ENCODE results near the gene NSL1.
A peak's percentile ranks its signal among the peaks of the same experiment; 100 is the strongest.
"Not testable (repeated sequence)": the region's sequence is repeated elsewhere in the genome, so short reads cannot be mapped to it uniquely, and the experiment has no call there.

NSL1 gene

GRCh38 chr1:212783976-212784375, 7.6 kb downstream of the NSL1 start:
- no peak for DNase-seq (ENCODE audit: low read depth)

GRCh38 chr1:212782422-212783154, 9.0 kb downstream of the NSL1 start:
- DNase-seq (ENCODE audit: low read depth), result no peak

GRCh38 chr1:212781225-212781624, 10.4 kb downstream of the NSL1 start:
- no peak for DNase-seq (ENCODE audit: low read depth)

GRCh38 chr1:212780759-212781158, 10.8 kb downstream of the NSL1 start:
- DNase-seq (ENCODE audit: low read depth), result no peak

- not testable (repeated sequence) for DNase-seq (ENCODE audit: low read depth)
Measured at GRCh38 chr1:212779086-212779485, 12.5 kb downstream of the NSL1 start.

- no peak for DNase-seq (ENCODE audit: low read depth)
Measured at GRCh38 chr1:212777151-212777550, 14.4 kb downstream of the NSL1 start.

GRCh38 chr1:212775241-212775640, 16.3 kb downstream of the NSL1 start:
- no peak for DNase-seq (ENCODE audit: low read depth)

- no peak for DNase-seq (ENCODE audit: low read depth)
Measured at GRCh38 chr1:212774584-212774983, 17.0 kb downstream of the NSL1 start.

- no peak for DNase-seq (ENCODE audit: low read depth)
Measured at GRCh38 chr1:212773011-212773410, 18.6 kb downstream of the NSL1 start.

GRCh38 chr1:212771341-212771740, 20.2 kb downstream of the NSL1 start:
- DNase-seq (ENCODE audit: low read depth), result no peak

- no peak for DNase-seq (ENCODE audit: low read depth)
Measured at GRCh38 chr1:212769459-212770167, 22.0 kb downstream of the NSL1 start.

GRCh38 chr1:212766825-212767224, 24.8 kb downstream of the NSL1 start:
- DNase-seq (ENCODE audit: low read depth), result not testable (repeated sequence)

- not testable (repeated sequence) for DNase-seq (ENCODE audit: low read depth)
Measured at GRCh38 chr1:212764718-212765281, 26.8 kb downstream of the NSL1 start.

GRCh38 chr1:212762839-212763238, 28.7 kb downstream of the NSL1 start:
- DNase-seq (ENCODE audit: low read depth), result no peak

GRCh38 chr1:212762234-212762633, 29.3 kb downstream of the NSL1 start:
- no peak for DNase-seq (ENCODE audit: low read depth)

GRCh38 chr1:212760126-212760823, 31.3 kb downstream of the NSL1 start:
- DNase-seq (ENCODE audit: low read depth), result peak; percentile 41

- DNase-seq (ENCODE audit: low read depth), result no peak
Measured at GRCh38 chr1:212759683-212760082, 31.9 kb downstream of the NSL1 start.

- no peak for DNase-seq (ENCODE audit: low read depth)
Measured at GRCh38 chr1:212754680-212755079, 36.9 kb downstream of the NSL1 start.

GRCh38 chr1:212754193-212754592, 37.4 kb downstream of the NSL1 start:
- DNase-seq (ENCODE audit: low read depth), result no peak

GRCh38 chr1:212753749-212754148, 37.8 kb downstream of the NSL1 start:
- no peak for DNase-seq (ENCODE audit: low read depth)

GRCh38 chr1:212752934-212753497, 38.6 kb downstream of the NSL1 start:
- DNase-seq (ENCODE audit: low read depth), result no peak

GRCh38 chr1:212752252-212752933, 39.2 kb downstream of the NSL1 start:
- no peak for DNase-seq (ENCODE audit: low read depth)
